T-cell (primary cell): ENCODE data around the gene ZNF106. TPM values are rescaled to one million over a fixed set of nuclear protein-coding genes. Genes with fewer than 3 reads are reported as not detected.

Experiments
- ATAC-seq, 4 experiments: fragments of 200-7000 bp in 3 of 4; fragments of 150-1000 bp in 1 of 4; cut with Tn5 transposase; replicated peaks in 1 of 4; 1 replicate in 3 of 4; 2 replicates in 1 of 4; pipeline ENCODE4 v1.10.0; 2021; ENCODE audit warnings: moderate library complexity in 3 of 4, mild to moderate bottlenecking in 2 of 4, moderate number of reproducible peaks in 1 of 4
- CTCF ChIA-PET, 2 donors: fragments of 300-600 bp; sonication (Branson Sonifier 250); formaldehyde crosslinking; loops; one replicate each; lab custom pipeline; 2022; ENCODE audit warnings: antibody characterized with exemption in 2 of 2; lab: Charles Lee
- POLR2A ChIA-PET, 2 donors: fragments of 300-600 bp; sonication (Branson Sonifier 250); formaldehyde crosslinking; loops; one replicate each; lab custom pipeline; 2022; ENCODE audit warnings: antibody characterized with exemption in 2 of 2; lab: Charles Lee
- DNase-seq, 35 experiments: peaks; one replicate each; pipeline versions ENCODE4 v3.0.0 to v3.0.0-alpha.2; 2013 to 2023
- H3K27ac ChIP-seq: one replicate; pipeline ENCODE4 v1.5.1; 2013; ENCODE audit warnings: low read length
- H3K27me3 ChIP-seq, 2 experiments: replicated peaks in 1 of 2; 1 replicate in 1 of 2; 2 replicates in 1 of 2; pipeline versions ENCODE4 v1.6.1 to v1.7.0; 2013; ENCODE audit warnings: low read length in 1 of 2, mixed read lengths in 1 of 2; ENCODE audit not compliant: control insufficient read depth in 2 of 2, insufficient read depth in 2 of 2; ENCODE audit errors: extremely low read depth in 1 of 2
- H3K36me3 ChIP-seq, 2 donors: 1 replicate in 1 of 2; 2 replicates in 1 of 2; pipeline versions ENCODE4 v1.6.1 to v1.7.0; 2013; ENCODE audit warnings: low read length in 1 of 2; ENCODE audit not compliant: control insufficient read depth in 2 of 2, insufficient read depth in 1 of 2; ENCODE audit errors: extremely low read depth in 1 of 2
- H3K4me1 ChIP-seq, 2 experiments: 1 replicate in 1 of 2; 2 replicates in 1 of 2; pipeline versions ENCODE4 v1.6.1 to v1.7.0; 2013; ENCODE audit warnings: low read length in 2 of 2, mixed read lengths in 1 of 2; ENCODE audit not compliant: insufficient read depth in 2 of 2, control insufficient read depth in 1 of 2; ENCODE audit errors: extremely low read depth in 1 of 2
- H3K4me3 ChIP-seq, 2 donors: 1 replicate in 1 of 2; 2 replicates in 1 of 2; pipeline versions ENCODE4 v1.5.1 to v1.7.0; 2013; ENCODE audit warnings: mild to moderate bottlenecking in 2 of 2, low read length in 1 of 2, moderate library complexity in 1 of 2; ENCODE audit not compliant: control insufficient read depth in 1 of 2; ENCODE audit errors: extremely low read depth in 1 of 2
- H3K9me3 ChIP-seq: 2 replicates; pipeline ENCODE4 v1.7.0; 2013
- H3K27ac Mint-ChIP-seq, 2 donors: one replicate each; pipeline ENCODE4 v1.8.0; 2020 to 2021; ENCODE audit warnings: mild to moderate bottlenecking in 2 of 2, mixed read lengths in 2 of 2
- H3K27me3 Mint-ChIP-seq, 2 donors: one replicate each; pipeline ENCODE4 v1.8.0; 2021 to 2022; ENCODE audit warnings: mixed read lengths in 2 of 2
- H3K36me3 Mint-ChIP-seq: one replicate; pipeline ENCODE4 v1.8.0; 2021; ENCODE audit warnings: mixed read lengths
- H3K4me1 Mint-ChIP-seq, 3 donors: one replicate each; pipeline ENCODE4 v1.8.0; 2020 to 2022; ENCODE audit warnings: mixed read lengths in 3 of 3, mild to moderate bottlenecking in 1 of 3
- H3K4me3 Mint-ChIP-seq, 3 donors: one replicate each; pipeline ENCODE4 v1.8.0; 2020 to 2022; ENCODE audit warnings: mild to moderate bottlenecking in 3 of 3, mixed read lengths in 3 of 3, moderate library complexity in 3 of 3
- H3K9me3 Mint-ChIP-seq, 3 donors: one replicate each; pipeline ENCODE4 v1.8.0; 2020 to 2022; ENCODE audit warnings: mixed read lengths in 3 of 3
- WGBS: methylation state at CpG from one replicate; pipeline ENCODE4 v1.1.5; 2013; ENCODE audit warnings: missing lambda C conversion rate; ENCODE audit not compliant: insufficient coverage; 5-methylcytosine and 5-hydroxymethylcytosine counted together
- total RNA-seq, 35 experiments: library from RNA in 6 of 35; stranded (reverse) in 6 of 35; fragments of 120-200 nt in 1 of 35; gene quantifications; one replicate each; pipeline versions ENCODE4 v1.2.1 to v1.2.4 and lab custom pipeline; 2013 to 2026

Gene ZNF106
- total RNA-seq, 5 donors from 2014 or later (not counting 1 experiment from before 2014, with no cell fraction given): 33.1 to 41.1 (median 36.7) TPM

- H3K27me3 Mint-ChIP-seq: no peaks in the 10 kb centered on the region
- ChIA-PET POLR2A (no interaction called here), CTCF (no interaction called here)
- H3K4me1 Mint-ChIP-seq: peaks cover 12 to 26% (median 18%) of the 10 kb centered on the region in 3 donors
- DNase-seq (no peak), ATAC-seq (no peak)
- H3K4me3 Mint-ChIP-seq: no peak overlapping the region
- peaks cover 20% of the 10 kb centered on the region for H3K36me3 Mint-ChIP-seq
- Histone ChIP-seq H3K36me3 (peaks cover 0 to 27% of the 10 kb centered on the region in 2 donors), H3K9me3 (no peaks in the 10 kb centered on the region), H3K4me1 (no peaks in the 10 kb centered on the region), H3K27ac (no peak overlapping the region), H3K27me3 (no peaks in the 10 kb centered on the region), H3K4me3 (no peak overlapping the region)
- no peak overlapping the region for H3K27ac Mint-ChIP-seq
- no CpG with 5 or more reads among the region's 3 CpGs for WGBS
- no peaks in the 10 kb centered on the region for H3K9me3 Mint-ChIP-seq
Observed at GRCh38 chr15:42461261-42461660, 29.7 kb downstream of the ZNF106 start.

- Mint-ChIP-seq H3K27me3 (no peaks in the 10 kb centered on the region), H3K36me3 (peaks cover 17% of the 10 kb centered on the region), H3K4me3 (no peak overlapping the region), H3K9me3 (no peaks in the 10 kb centered on the region), H3K4me1 (peaks cover 12 to 25% (median 18%) of the 10 kb centered on the region in 3 donors), H3K27ac (no peak overlapping the region)
- no peak for ATAC-seq
- H3K27me3 ChIP-seq: no peaks in the 10 kb centered on the region
- DNase-seq: no peak
- ChIA-PET POLR2A (no interaction called here), CTCF (no interaction called here)
- H3K36me3 ChIP-seq: peaks cover 0 to 3% of the 10 kb centered on the region in 2 donors
- H3K4me1 ChIP-seq: no peaks in the 10 kb centered on the region
- WGBS: 96% methylated on average over 7 of the region's 8 CpGs
- no peak overlapping the region for H3K4me3 ChIP-seq
- no peak overlapping the region for H3K27ac ChIP-seq
- H3K9me3 ChIP-seq: no peaks in the 10 kb centered on the region
Observed at GRCh38 chr15:42457445-42458442, 33.2 kb downstream of the ZNF106 start.

- H3K4me1 ChIP-seq: no peaks in the 10 kb centered on the region
- H3K27me3 ChIP-seq: no peaks in the 10 kb centered on the region
- H3K27ac Mint-ChIP-seq: no peak overlapping the region
- no peaks in the 10 kb centered on the region for H3K9me3 Mint-ChIP-seq
- POLR2A ChIA-PET: interaction anchor here in 1 of 2 donors (0.7 kb wide), 1 partner anchor 89 kb away, joined by 8 read pairs; no protein-coding TSS in a partner anchor
- ATAC-seq (no peak), DNase-seq (no peak)
- CTCF ChIA-PET: no interaction called here
- H3K27me3 Mint-ChIP-seq: no peaks in the 10 kb centered on the region
- H3K36me3 Mint-ChIP-seq: peaks cover 17% of the 10 kb centered on the region
- no peak overlapping the region for H3K4me3 Mint-ChIP-seq
- peaks cover 0 to 3% of the 10 kb centered on the region in 2 donors for H3K36me3 ChIP-seq
- no peak overlapping the region for H3K27ac ChIP-seq
- peaks cover 11 to 25% (median 18%) of the 10 kb centered on the region in 3 donors for H3K4me1 Mint-ChIP-seq
- WGBS: no CpG with 5 or more reads among the region's 3 CpGs
- no peaks in the 10 kb centered on the region for H3K9me3 ChIP-seq
- no peak overlapping the region for H3K4me3 ChIP-seq
Observed at GRCh38 chr15:42456971-42457370, 34.0 kb downstream of the ZNF106 start.

GRCh38 chr15:42456531-42456930 lies 34.4 kb downstream of the ZNF106 start:
- Mint-ChIP-seq H3K9me3 (no peaks in the 10 kb centered on the region), H3K27ac (no peak overlapping the region), H3K4me3 (no peak overlapping the region), H3K36me3 (peaks cover 20% of the 10 kb centered on the region), H3K27me3 (no peaks in the 10 kb centered on the region), H3K4me1 (peaks cover 6 to 22% (median 18%) of the 10 kb centered on the region in 3 donors)
- Histone ChIP-seq H3K27ac (no peak overlapping the region), H3K27me3 (no peaks in the 10 kb centered on the region), H3K36me3 (peaks cover 0 to 6% of the 10 kb centered on the region in 2 donors), H3K4me1 (no peaks in the 10 kb centered on the region), H3K4me3 (no peak overlapping the region), H3K9me3 (no peaks in the 10 kb centered on the region)
- CTCF ChIA-PET: no interaction called here
- POLR2A ChIA-PET: interaction anchor here in 1 of 2 donors (0.7 kb wide), 1 partner anchor 89 kb away, joined by 8 read pairs; no protein-coding TSS in a partner anchor
- no peak for ATAC-seq
- no peak for DNase-seq

- CTCF ChIA-PET: no interaction called here
- POLR2A ChIA-PET: no interaction called here
- Mint-ChIP-seq H3K27ac (no peak overlapping the region), H3K4me3 (no peak overlapping the region), H3K9me3 (no peaks in the 10 kb centered on the region), H3K27me3 (no peaks in the 10 kb centered on the region), H3K36me3 (peaks cover 41% of the 10 kb centered on the region), H3K4me1 (peaks cover 0 to 13% (median 12%) of the 10 kb centered on the region in 3 donors)
- Histone ChIP-seq H3K36me3 (peaks cover 6 to 28% of the 10 kb centered on the region in 2 donors), H3K9me3 (no peaks in the 10 kb centered on the region), H3K4me3 (no peak overlapping the region), H3K27ac (no peak overlapping the region), H3K4me1 (no peaks in the 10 kb centered on the region), H3K27me3 (no peaks in the 10 kb centered on the region)
- no peak for ATAC-seq
- DNase-seq: no peak
- no CpG with 5 or more reads among the region's 3 CpGs for WGBS
Observed at GRCh38 chr15:42453826-42454225, 37.1 kb downstream of the ZNF106 start.

GRCh38 chr15:42450425-42450790 lies 40.5 kb downstream of the ZNF106 start:
- WGBS: 100% methylated on average over 3 of the region's 4 CpGs
- Histone ChIP-seq H3K4me3 (no peak overlapping the region), H3K27me3 (no peaks in the 10 kb centered on the region), H3K27ac (no peak overlapping the region), H3K4me1 (no peaks in the 10 kb centered on the region), H3K36me3 (peaks cover 6 to 56% of the 10 kb centered on the region in 2 donors), H3K9me3 (no peaks in the 10 kb centered on the region)
- Mint-ChIP-seq H3K4me3 (no peak overlapping the region), H3K27me3 (no peaks in the 10 kb centered on the region), H3K27ac (no peak overlapping the region), H3K36me3 (peaks cover 54% of the 10 kb centered on the region), H3K9me3 (no peaks in the 10 kb centered on the region), H3K4me1 (no peaks in the 10 kb centered on the region)
- POLR2A ChIA-PET: interaction anchor here in 1 of 2 donors (0.5 kb wide), 1 partner anchor 332 kb away, joined by 3 read pairs; no protein-coding TSS in a partner anchor
- no peak for ATAC-seq
- DNase-seq: no peak
- CTCF ChIA-PET: no interaction called here
